HPDE6-E6E7 (cell line): ENCODE measurements around the gene OSTF1.
A peak's percentile ranks its signal among the peaks of the same experiment; 100 is the strongest.

Experiments
- DNase-seq: peaks from one replicate; pipeline ENCODE4 v3.0.0; 2011; ENCODE audit warnings: missing footprints; ENCODE audit errors: extremely low spot score

The OSTF1 gene

GRCh38 chr9:75084081-75084672, 4.1 kb upstream of the OSTF1 start:
- no peak for DNase-seq

- peak; percentile 70 for DNase-seq
Measured at GRCh38 chr9:75085640-75086039, 2.7 kb upstream of the OSTF1 start.

- no peak for DNase-seq
Measured at GRCh38 chr9:75086541-75087288, 1.6 kb upstream of the OSTF1 start.

GRCh38 chr9:75087289-75087823, 958 bp upstream of the OSTF1 start:
- no peak for DNase-seq

GRCh38 chr9:75088646-75089372, 495 bp downstream of the OSTF1 start:
- peak; percentile 53 for DNase-seq

- DNase-seq, result no peak
Measured at GRCh38 chr9:75089373-75089766, 1.1 kb downstream of the OSTF1 start.

- DNase-seq, result no peak
Measured at GRCh38 chr9:75090579-75090978, 2.3 kb downstream of the OSTF1 start.

GRCh38 chr9:75092766-75093165, 4.5 kb downstream of the OSTF1 start:
- no peak for DNase-seq

- no peak for DNase-seq
Measured at GRCh38 chr9:75096796-75097195, 8.5 kb downstream of the OSTF1 start.

- no peak for DNase-seq
Measured at GRCh38 chr9:75101004-75101588, 12.8 kb downstream of the OSTF1 start.

- no peak for DNase-seq
Measured at GRCh38 chr9:75102177-75102790, 14.0 kb downstream of the OSTF1 start.

GRCh38 chr9:75104607-75105006, 16.3 kb downstream of the OSTF1 start:
- no peak for DNase-seq

- DNase-seq, result no peak
Measured at GRCh38 chr9:75105019-75105540, 16.8 kb downstream of the OSTF1 start.

- no peak for DNase-seq
Measured at GRCh38 chr9:75105841-75106240, 17.5 kb downstream of the OSTF1 start.

- no peak for DNase-seq
Measured at GRCh38 chr9:75106857-75107256, 18.5 kb downstream of the OSTF1 start.

GRCh38 chr9:75108571-75108970, 20.3 kb downstream of the OSTF1 start:
- DNase-seq, result no peak

GRCh38 chr9:75109210-75109839, 21.0 kb downstream of the OSTF1 start:
- DNase-seq, result no peak

GRCh38 chr9:75111019-75111622, 22.8 kb downstream of the OSTF1 start:
- DNase-seq, result peak; percentile 70

- no peak for DNase-seq
Measured at GRCh38 chr9:75112789-75113188, 24.5 kb downstream of the OSTF1 start.

GRCh38 chr9:75116306-75116705, 28.0 kb downstream of the OSTF1 start:
- no peak for DNase-seq

- DNase-seq, result no peak
Measured at GRCh38 chr9:75117564-75117963, 29.2 kb downstream of the OSTF1 start.
